VCaP (cell line): Measurements from ENCODE around the gene LATS2.

Experiments used
- H3K27ac ChIP-seq: fragments of 450-650 bp; 2 replicates; pipeline ENCODE4 v1.5.1; 2017
- CTCF ChIP-seq: fragments of 450-650 bp; conservative IDR thresholded peaks from 2 replicates; pipeline ENCODE4 v1.5.1; 2017; ENCODE audit warnings: mild to moderate bottlenecking, moderate library complexity

The LATS2 gene

GRCh38 chr13:21046203-21046602 lies 15.2 kb downstream of the LATS2 start:
- no peak overlapping the region for H3K27ac ChIP-seq
- TF ChIP-seq CTCF = no peak

- no peak overlapping the region; the same call in 1 of the 2 replicates for H3K27ac ChIP-seq
- no peak for TF ChIP-seq CTCF
Observed at GRCh38 chr13:21045100-21045499, 16.3 kb downstream of the LATS2 start.

- no peak for TF ChIP-seq CTCF
- peak overlapping the region; percentile 31 for H3K27ac ChIP-seq
Observed at GRCh38 chr13:21043898-21044297, 17.5 kb downstream of the LATS2 start.

GRCh38 chr13:21040120-21040826 lies 21.1 kb downstream of the LATS2 start:
- no peak for TF ChIP-seq CTCF

GRCh38 chr13:21039097-21039800 lies 22.1 kb downstream of the LATS2 start:
- no peak for TF ChIP-seq CTCF
- H3K27ac ChIP-seq = peak overlapping the region; percentile 86; the same call in 1 of the 2 replicates

More at GRCh38 chr13:21040120-21040826, 21.1 kb downstream of the LATS2 start:
- H3K27ac ChIP-seq = peak overlapping the region; percentile 86

GRCh38 chr13:21037656-21038055 lies 23.7 kb downstream of the LATS2 start:
- peak overlapping the region; percentile 10; the same call in 1 of the 2 replicates for H3K27ac ChIP-seq
- TF ChIP-seq CTCF = no peak

- TF ChIP-seq CTCF = no peak
- peak overlapping the region; percentile 95 for H3K27ac ChIP-seq
Observed at GRCh38 chr13:21035498-21035897, 25.9 kb downstream of the LATS2 start.
